Stomach (tissue), 4 donors: Measurements from ENCODE around the gene SLC6A18.

Source experiments
- POLR2AphosphoS5 ChIP-seq, 3 donors: sonication (generic); formaldehyde crosslinking; IDR thresholded peaks; one replicate each; pipeline ENCODE4 v1.6.1; 2016; ENCODE audit warnings: antibody characterized with exemption in 3 of 3
- TF ChIP-seq, protein P1 (sequence below), 7 experiments: fragments of 450-650 bp in 4 of 7; fragments of 200-600 bp in 3 of 7; sonication (generic) in 3 of 7; IDR thresholded peaks; one replicate each; pipeline ENCODE4 v1.5.1; 2016 to 2019; ENCODE audit warnings: antibody characterized with exemption in 7 of 7, control low read depth in 2 of 7, mild to moderate bottlenecking in 1 of 7

GRCh38 chr5:1196562-1196961, 28.6 kb upstream of the SLC6A18 start:
- TF ChIP-seq, protein P1, sequence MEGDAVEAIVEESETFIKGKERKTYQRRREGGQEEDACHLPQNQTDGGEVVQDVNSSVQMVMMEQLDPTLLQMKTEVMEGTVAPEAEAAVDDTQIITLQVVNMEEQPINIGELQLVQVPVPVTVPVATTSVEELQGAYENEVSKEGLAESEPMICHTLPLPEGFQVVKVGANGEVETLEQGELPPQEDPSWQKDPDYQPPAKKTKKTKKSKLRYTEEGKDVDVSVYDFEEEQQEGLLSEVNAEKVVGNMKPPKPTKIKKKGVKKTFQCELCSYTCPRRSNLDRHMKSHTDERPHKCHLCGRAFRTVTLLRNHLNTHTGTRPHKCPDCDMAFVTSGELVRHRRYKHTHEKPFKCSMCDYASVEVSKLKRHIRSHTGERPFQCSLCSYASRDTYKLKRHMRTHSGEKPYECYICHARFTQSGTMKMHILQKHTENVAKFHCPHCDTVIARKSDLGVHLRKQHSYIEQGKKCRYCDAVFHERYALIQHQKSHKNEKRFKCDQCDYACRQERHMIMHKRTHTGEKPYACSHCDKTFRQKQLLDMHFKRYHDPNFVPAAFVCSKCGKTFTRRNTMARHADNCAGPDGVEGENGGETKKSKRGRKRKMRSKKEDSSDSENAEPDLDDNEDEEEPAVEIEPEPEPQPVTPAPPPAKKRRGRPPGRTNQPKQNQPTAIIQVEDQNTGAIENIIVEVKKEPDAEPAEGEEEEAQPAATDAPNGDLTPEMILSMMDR (IDR thresholded peaks at IDR 0.05): no peak
- no peak for TF ChIP-seq POLR2AphosphoS5 (IDR thresholded peaks at IDR 0.05)
